Measurements from ENCODE around the gene SERINC3. TPM values are rescaled to one million over a fixed set of nuclear protein-coding genes. Genes with fewer than 3 reads are reported as not detected.

SERINC3 gene
- total RNA-seq, 1 experiment from 2014 or later, result 41.3 TPM

GRCh38 chr20:44513871-44514270 lies 8.0 kb downstream of the SERINC3 start (continued):
- no peak for TF ChIP-seq AR (CRISPR knock-in tag; IDR thresholded peaks at IDR 0.05)
- TF ChIP-seq CREM (CRISPR knock-in tag; IDR thresholded peaks at IDR 0.05), result no peak

DNA sequence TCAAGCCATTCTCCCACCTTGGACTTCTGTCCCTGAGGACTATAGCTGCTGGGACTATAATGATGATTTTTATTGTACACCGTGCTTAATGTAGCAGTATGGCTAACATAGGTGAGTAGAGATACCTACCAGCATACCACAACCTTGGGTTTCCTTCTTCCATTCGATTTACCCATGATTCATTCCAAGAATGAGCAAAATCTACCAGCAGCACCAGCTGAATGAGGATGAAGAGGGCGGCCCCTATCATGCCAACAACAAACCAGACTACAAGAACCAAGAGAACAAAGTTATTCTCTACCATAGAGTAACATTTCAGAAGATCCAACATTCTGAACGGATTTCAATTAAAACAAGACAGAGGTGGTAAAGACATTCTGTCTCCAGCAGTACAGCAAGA lies 12.1 kb downstream of the SERINC3 start:
- Mint-ChIP-seq H3K4me1 (no peaks in the 10 kb centered on the region), H3K27me3 (ENCODE audit: low read depth) (no peaks in the 10 kb centered on the region), H3K9me3 (no peaks in the 10 kb centered on the region), H3K27ac (no peak overlapping the region), H3K4me3 (no peak overlapping the region), H3K36me3 (peaks cover 22% of the 10 kb centered on the region)
- ChIA-PET POLR2A (no interaction called here), CTCF (no interaction called here)
- TF ChIP-seq, protein P1, sequence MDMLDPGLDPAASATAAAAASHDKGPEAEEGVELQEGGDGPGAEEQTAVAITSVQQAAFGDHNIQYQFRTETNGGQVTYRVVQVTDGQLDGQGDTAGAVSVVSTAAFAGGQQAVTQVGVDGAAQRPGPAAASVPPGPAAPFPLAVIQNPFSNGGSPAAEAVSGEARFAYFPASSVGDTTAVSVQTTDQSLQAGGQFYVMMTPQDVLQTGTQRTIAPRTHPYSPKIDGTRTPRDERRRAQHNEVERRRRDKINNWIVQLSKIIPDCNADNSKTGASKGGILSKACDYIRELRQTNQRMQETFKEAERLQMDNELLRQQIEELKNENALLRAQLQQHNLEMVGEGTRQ (CRISPR knock-in tag; IDR thresholded peaks at IDR 0.05), result no peak
- TF ChIP-seq, protein P2, sequence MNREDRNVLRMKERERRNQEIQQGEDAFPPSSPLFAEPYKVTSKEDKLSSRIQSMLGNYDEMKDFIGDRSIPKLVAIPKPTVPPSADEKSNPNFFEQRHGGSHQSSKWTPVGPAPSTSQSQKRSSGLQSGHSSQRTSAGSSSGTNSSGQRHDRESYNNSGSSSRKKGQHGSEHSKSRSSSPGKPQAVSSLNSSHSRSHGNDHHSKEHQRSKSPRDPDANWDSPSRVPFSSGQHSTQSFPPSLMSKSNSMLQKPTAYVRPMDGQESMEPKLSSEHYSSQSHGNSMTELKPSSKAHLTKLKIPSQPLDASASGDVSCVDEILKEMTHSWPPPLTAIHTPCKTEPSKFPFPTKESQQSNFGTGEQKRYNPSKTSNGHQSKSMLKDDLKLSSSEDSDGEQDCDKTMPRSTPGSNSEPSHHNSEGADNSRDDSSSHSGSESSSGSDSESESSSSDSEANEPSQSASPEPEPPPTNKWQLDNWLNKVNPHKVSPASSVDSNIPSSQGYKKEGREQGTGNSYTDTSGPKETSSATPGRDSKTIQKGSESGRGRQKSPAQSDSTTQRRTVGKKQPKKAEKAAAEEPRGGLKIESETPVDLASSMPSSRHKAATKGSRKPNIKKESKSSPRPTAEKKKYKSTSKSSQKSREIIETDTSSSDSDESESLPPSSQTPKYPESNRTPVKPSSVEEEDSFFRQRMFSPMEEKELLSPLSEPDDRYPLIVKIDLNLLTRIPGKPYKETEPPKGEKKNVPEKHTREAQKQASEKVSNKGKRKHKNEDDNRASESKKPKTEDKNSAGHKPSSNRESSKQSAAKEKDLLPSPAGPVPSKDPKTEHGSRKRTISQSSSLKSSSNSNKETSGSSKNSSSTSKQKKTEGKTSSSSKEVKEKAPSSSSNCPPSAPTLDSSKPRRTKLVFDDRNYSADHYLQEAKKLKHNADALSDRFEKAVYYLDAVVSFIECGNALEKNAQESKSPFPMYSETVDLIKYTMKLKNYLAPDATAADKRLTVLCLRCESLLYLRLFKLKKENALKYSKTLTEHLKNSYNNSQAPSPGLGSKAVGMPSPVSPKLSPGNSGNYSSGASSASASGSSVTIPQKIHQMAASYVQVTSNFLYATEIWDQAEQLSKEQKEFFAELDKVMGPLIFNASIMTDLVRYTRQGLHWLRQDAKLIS (CRISPR knock-in tag; IDR thresholded peaks at IDR 0.05; ENCODE audit: borderline replicate concordance), result no peak
- TF ChIP-seq ZNF512 (CRISPR knock-in tag; IDR thresholded peaks at IDR 0.05; ENCODE audit: borderline replicate concordance), result no peak
- TF ChIP-seq ATF1 (CRISPR knock-in tag; IDR thresholded peaks at IDR 0.05), result no peak
- no peak for TF ChIP-seq TP53 (CRISPR knock-in tag; IDR thresholded peaks at IDR 0.05)
- TF ChIP-seq E2F4 (CRISPR knock-in tag; IDR thresholded peaks at IDR 0.05; ENCODE audit: borderline replicate concordance, low read depth), result no peak
- TF ChIP-seq KAT7 (CRISPR knock-in tag; IDR thresholded peaks at IDR 0.05; ENCODE audit: borderline replicate concordance), result no peak
- no peak for TF ChIP-seq ETV6 (CRISPR knock-in tag; IDR thresholded peaks at IDR 0.05)
- no peak for TF ChIP-seq ZNF416 (CRISPR knock-in tag; IDR thresholded peaks at IDR 0.05)
- TF ChIP-seq HMGA2 (CRISPR knock-in tag; IDR thresholded peaks at IDR 0.05), result no peak
- TF ChIP-seq TCF7 (CRISPR knock-in tag; IDR thresholded peaks at IDR 0.05; ENCODE audit: low read depth), result no peak
- TF ChIP-seq, protein P3, sequence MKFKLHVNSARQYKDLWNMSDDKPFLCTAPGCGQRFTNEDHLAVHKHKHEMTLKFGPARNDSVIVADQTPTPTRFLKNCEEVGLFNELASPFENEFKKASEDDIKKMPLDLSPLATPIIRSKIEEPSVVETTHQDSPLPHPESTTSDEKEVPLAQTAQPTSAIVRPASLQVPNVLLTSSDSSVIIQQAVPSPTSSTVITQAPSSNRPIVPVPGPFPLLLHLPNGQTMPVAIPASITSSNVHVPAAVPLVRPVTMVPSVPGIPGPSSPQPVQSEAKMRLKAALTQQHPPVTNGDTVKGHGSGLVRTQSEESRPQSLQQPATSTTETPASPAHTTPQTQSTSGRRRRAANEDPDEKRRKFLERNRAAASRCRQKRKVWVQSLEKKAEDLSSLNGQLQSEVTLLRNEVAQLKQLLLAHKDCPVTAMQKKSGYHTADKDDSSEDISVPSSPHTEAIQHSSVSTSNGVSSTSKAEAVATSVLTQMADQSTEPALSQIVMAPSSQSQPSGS (CRISPR knock-in tag; IDR thresholded peaks at IDR 0.05; ENCODE audit: borderline replicate concordance, low read depth), result no peak
- TF ChIP-seq ZNF232 (CRISPR knock-in tag; IDR thresholded peaks at IDR 0.05), result no peak
- TF ChIP-seq, protein P4, sequence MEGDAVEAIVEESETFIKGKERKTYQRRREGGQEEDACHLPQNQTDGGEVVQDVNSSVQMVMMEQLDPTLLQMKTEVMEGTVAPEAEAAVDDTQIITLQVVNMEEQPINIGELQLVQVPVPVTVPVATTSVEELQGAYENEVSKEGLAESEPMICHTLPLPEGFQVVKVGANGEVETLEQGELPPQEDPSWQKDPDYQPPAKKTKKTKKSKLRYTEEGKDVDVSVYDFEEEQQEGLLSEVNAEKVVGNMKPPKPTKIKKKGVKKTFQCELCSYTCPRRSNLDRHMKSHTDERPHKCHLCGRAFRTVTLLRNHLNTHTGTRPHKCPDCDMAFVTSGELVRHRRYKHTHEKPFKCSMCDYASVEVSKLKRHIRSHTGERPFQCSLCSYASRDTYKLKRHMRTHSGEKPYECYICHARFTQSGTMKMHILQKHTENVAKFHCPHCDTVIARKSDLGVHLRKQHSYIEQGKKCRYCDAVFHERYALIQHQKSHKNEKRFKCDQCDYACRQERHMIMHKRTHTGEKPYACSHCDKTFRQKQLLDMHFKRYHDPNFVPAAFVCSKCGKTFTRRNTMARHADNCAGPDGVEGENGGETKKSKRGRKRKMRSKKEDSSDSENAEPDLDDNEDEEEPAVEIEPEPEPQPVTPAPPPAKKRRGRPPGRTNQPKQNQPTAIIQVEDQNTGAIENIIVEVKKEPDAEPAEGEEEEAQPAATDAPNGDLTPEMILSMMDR (IDR thresholded peaks at IDR 0.05), result no peak
- TF ChIP-seq ATF6 (CRISPR knock-in tag; IDR thresholded peaks at IDR 0.05), result no peak
- no peak for TF ChIP-seq ZNF396 (CRISPR knock-in tag; IDR thresholded peaks at IDR 0.05; ENCODE audit: borderline replicate concordance)
- no peak for ATAC-seq
- no peak for DNase-seq (ENCODE audit: low spot score)

Measured in WTC11 (cell line).